Mesenchymal stem cell (in vitro differentiated cells and primary cell): ENCODE results near the gene AOC2.
"Not testable (repeated sequence)": the region's sequence is repeated elsewhere in the genome, so short reads cannot be mapped to it uniquely, and the experiment has no call there.

Experiments used
- DNase-seq: peaks from one replicate; pipeline ENCODE4 v3.0.0-alpha.2; 2013
- H2AFZ ChIP-seq: one replicate; pipeline ENCODE4 v1.6.1; 2013; ENCODE audit warnings: low read depth, mild to moderate bottlenecking, control low read depth, inconsistent platforms, low read length, moderate library complexity
- H2AK5ac ChIP-seq: 2 replicates; pipeline ENCODE4 v1.6.1; 2013; ENCODE audit warnings: low read length, moderate library complexity, mild to moderate bottlenecking, inconsistent platforms; ENCODE audit not compliant: severe bottlenecking
- H2BK120ac ChIP-seq: one replicate; pipeline ENCODE4 v1.6.1; 2013; ENCODE audit warnings: low read depth, mild to moderate bottlenecking, inconsistent platforms, low read length, moderate library complexity
- H2BK12ac ChIP-seq, 2 experiments: one replicate each; pipeline ENCODE4 v1.6.1; 2013; ENCODE audit warnings: inconsistent platforms in 2 of 2, low read length in 2 of 2, mild to moderate bottlenecking in 2 of 2, moderate library complexity in 2 of 2, control low read depth in 1 of 2
- H2BK15ac ChIP-seq: one replicate; pipeline ENCODE4 v1.6.1; 2013; ENCODE audit warnings: mild to moderate bottlenecking, low read depth, inconsistent platforms; ENCODE audit not compliant: poor library complexity, severe bottlenecking
- H2BK5ac ChIP-seq: 2 replicates; pipeline ENCODE4 v1.6.1; 2013; ENCODE audit warnings: low read depth, mild to moderate bottlenecking, low read length, control low read depth, inconsistent platforms; ENCODE audit not compliant: poor library complexity, severe bottlenecking
- H3K14ac ChIP-seq, 2 experiments: one replicate each; pipeline ENCODE4 v1.6.1; 2013; ENCODE audit warnings: inconsistent platforms in 2 of 2, low read length in 2 of 2, control low read depth in 1 of 2, mild to moderate bottlenecking in 1 of 2, moderate library complexity in 1 of 2
- H3K18ac ChIP-seq, 2 experiments: one replicate each; pipeline ENCODE4 v1.6.1; 2013; ENCODE audit warnings: inconsistent platforms in 2 of 2, low read length in 2 of 2, control low read depth in 1 of 2, low read depth in 1 of 2, mild to moderate bottlenecking in 1 of 2
- H3K23ac ChIP-seq, 2 experiments: one replicate each; pipeline ENCODE4 v1.6.1; 2013; ENCODE audit warnings: inconsistent platforms in 2 of 2, low read length in 2 of 2, mild to moderate bottlenecking in 2 of 2, moderate library complexity in 2 of 2, control low read depth in 1 of 2
- H3K27ac ChIP-seq: 2 replicates; pipeline ENCODE4 v1.5.1; 2013; ENCODE audit warnings: mild to moderate bottlenecking, moderate library complexity, low read length, control low read depth, inconsistent platforms; ENCODE audit not compliant: poor library complexity, severe bottlenecking
- H3K27me3 ChIP-seq, 2 experiments: 2 replicates each; pipeline versions ENCODE4 v1.6.1 to v1.7.0; 2013; ENCODE audit warnings: low read length in 2 of 2, mild to moderate bottlenecking in 2 of 2, moderate library complexity in 2 of 2, control low read depth in 1 of 2, inconsistent platforms in 1 of 2; ENCODE audit not compliant: control insufficient read depth in 1 of 2, insufficient read depth in 1 of 2
- H3K36me3 ChIP-seq, 2 experiments: 2 replicates each; pipeline versions ENCODE4 v1.6.1 to v1.7.0; 2013; ENCODE audit warnings: low read length in 2 of 2, control low read depth in 1 of 2, inconsistent platforms in 1 of 2, low read depth in 1 of 2, mild to moderate bottlenecking in 1 of 2; ENCODE audit not compliant: insufficient read depth in 2 of 2, control insufficient read depth in 1 of 2
- H3K4ac ChIP-seq, 2 experiments: one replicate each; pipeline ENCODE4 v1.6.1; 2013; ENCODE audit warnings: inconsistent platforms in 2 of 2, low read length in 2 of 2, mild to moderate bottlenecking in 2 of 2, moderate library complexity in 2 of 2, control low read depth in 1 of 2, low read depth in 1 of 2
- H3K4me1 ChIP-seq: 2 replicates; pipeline ENCODE4 v1.6.1; 2013; ENCODE audit warnings: low read depth, low read length, control low read depth; ENCODE audit not compliant: control insufficient read depth, insufficient read depth
- H3K4me2 ChIP-seq: 2 replicates; pipeline ENCODE4 v1.6.1; 2013; ENCODE audit warnings: low read length, mild to moderate bottlenecking, inconsistent platforms; ENCODE audit not compliant: poor library complexity, severe bottlenecking
- H3K4me3 ChIP-seq, 2 experiments: 2 replicates each; pipeline versions ENCODE4 v1.5.1 to v1.7.0; 2013; ENCODE audit warnings: low read length in 2 of 2, mild to moderate bottlenecking in 2 of 2, control low read depth in 1 of 2, low read depth in 1 of 2; ENCODE audit not compliant: insufficient read depth in 1 of 2
- H3K79me1 ChIP-seq: replicated peaks from 2 replicates; pipeline ENCODE4 v1.6.1; 2013; ENCODE audit warnings: mild to moderate bottlenecking, control low read depth, low read length, inconsistent platforms; ENCODE audit not compliant: poor library complexity, severe bottlenecking
- H3K9ac ChIP-seq: 2 replicates; pipeline ENCODE4 v1.7.0; 2013; ENCODE audit warnings: mild to moderate bottlenecking, low read length, moderate library complexity
- H3K9me3 ChIP-seq: 2 replicates; pipeline ENCODE4 v1.7.0; 2013; ENCODE audit warnings: mild to moderate bottlenecking, low read length; ENCODE audit not compliant: control insufficient read depth
- H4K8ac ChIP-seq: one replicate; pipeline ENCODE4 v1.6.1; 2013; ENCODE audit warnings: inconsistent platforms, mild to moderate bottlenecking, low read length, moderate library complexity
- H4K91ac ChIP-seq: one replicate; pipeline ENCODE4 v1.6.1; 2013; ENCODE audit warnings: mild to moderate bottlenecking, low read length, inconsistent platforms
- WGBS: methylation state at CpG from one replicate; pipeline ENCODE4 v1.1.7; 2013; ENCODE audit warnings: mixed read lengths; 5-methylcytosine and 5-hydroxymethylcytosine counted together

Gene AOC2

DNA sequence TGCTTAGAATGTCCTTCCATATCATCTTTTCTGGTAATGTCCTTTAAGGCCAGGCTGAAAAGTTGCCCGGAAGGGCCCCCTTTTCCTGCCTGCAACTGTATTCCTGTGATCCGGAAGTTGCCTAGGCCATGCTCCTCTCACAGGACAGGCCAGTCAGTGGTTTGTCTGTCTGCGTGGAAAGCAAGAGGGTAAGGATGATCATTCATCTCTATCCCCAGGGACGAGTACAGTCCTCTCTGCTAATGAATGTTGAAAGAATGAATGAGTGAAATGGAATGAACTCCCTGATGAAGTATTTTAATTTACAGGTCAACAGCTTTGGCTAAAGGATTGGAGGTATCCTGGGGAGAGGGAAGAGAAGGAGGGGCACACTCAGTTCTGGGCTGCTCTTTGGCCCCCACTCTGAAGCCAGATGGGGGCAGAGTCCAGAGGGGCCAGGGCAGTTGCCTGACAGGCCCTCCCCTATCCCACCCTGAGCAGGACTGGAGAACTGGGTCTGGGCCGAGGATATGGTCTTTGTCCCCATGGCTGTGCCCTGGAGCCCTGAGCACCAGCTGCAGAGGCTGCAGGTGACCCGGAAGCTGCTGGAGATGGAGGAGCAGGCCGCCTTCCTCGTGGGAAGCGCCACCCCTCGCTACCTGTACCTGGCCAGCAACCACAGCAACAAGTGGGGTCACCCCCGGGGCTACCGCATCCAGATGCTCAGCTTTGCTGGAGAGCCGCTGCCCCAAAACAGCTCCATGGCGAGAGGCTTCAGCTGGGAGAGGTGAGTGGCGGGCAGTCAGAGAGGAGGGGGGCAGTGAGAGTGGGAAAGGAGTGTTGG lies 9.8 kb downstream of the AOC2 start:
- Histone ChIP-seq H3K4me3 (no peak overlapping the region), H4K8ac (no peak overlapping the region), H2BK15ac (no peak overlapping the region), H2BK5ac (no peak overlapping the region), H3K27me3 (peaks cover 9 to 31% of the 10 kb centered on the region in 2 experiments), H3K36me3 (no peaks in the 10 kb centered on the region), H3K27ac (no peak overlapping the region), H3K14ac (no peak overlapping the region), H3K9me3 (no peaks in the 10 kb centered on the region), H3K4me2 (no peak overlapping the region), H2AK5ac (no peak overlapping the region), H3K4me1 (peaks cover 4% of the 10 kb centered on the region), H2BK12ac (no peak overlapping the region), H2AFZ (no peak overlapping the region), H3K4ac (no peak overlapping the region), H3K9ac (no peak overlapping the region), H2BK120ac (no peak overlapping the region), H3K18ac (no peak overlapping the region), H3K79me1 (no peaks in the 10 kb centered on the region), H4K91ac (no peak overlapping the region), H3K23ac (no peak overlapping the region)
- 89% methylated on average over 15 of the region's 15 CpGs for WGBS
- no peak for DNase-seq

DNA sequence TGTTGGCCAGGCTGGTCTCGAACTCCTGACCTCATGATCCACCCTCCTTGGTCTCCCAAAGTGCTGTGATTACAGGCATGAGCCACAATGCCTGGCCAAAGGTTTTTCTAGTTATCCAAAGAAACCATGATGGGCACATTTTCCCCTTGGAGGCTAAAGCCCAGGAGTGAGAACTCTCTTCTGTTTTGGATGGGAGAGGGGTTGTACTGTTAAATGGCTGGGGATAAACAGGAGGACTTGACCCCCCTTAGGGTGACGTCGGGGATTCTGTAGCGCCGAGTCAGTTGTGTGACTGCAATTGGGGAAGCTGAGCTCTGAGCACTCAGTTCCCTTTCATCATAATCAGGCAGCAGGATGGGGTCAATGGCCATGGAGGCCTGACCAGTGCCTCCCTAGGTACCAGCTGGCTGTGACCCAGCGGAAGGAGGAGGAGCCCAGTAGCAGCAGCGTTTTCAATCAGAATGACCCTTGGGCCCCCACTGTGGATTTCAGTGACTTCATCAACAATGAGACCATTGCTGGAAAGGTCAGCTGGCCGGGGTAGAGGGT lies 10.7 kb downstream of the AOC2 start:
- Histone ChIP-seq H3K9ac (no peak overlapping the region), H3K23ac (no peak overlapping the region), H2BK120ac (no peak overlapping the region), H2AFZ (no peak overlapping the region), H3K79me1 (no peaks in the 10 kb centered on the region), H3K9me3 (no peaks in the 10 kb centered on the region), H4K91ac (no peak overlapping the region), H3K27ac (no peak overlapping the region), H4K8ac (no peak overlapping the region), H2BK15ac (no peak overlapping the region), H3K36me3 (no peaks in the 10 kb centered on the region), H2BK5ac (no peak overlapping the region), H3K27me3 (peaks cover 9 to 24% of the 10 kb centered on the region in 2 experiments), H3K4me1 (no peaks in the 10 kb centered on the region), H3K18ac (no peak overlapping the region), H3K4me2 (no peak overlapping the region), H3K4me3 (no peak overlapping the region), H2BK12ac (no peak overlapping the region), H2AK5ac (no peak overlapping the region), H3K14ac (no peak overlapping the region), H3K4ac (no peak overlapping the region)
- WGBS, result 83% methylated on average over 8 of the region's 8 CpGs
- no peak for DNase-seq

DNA sequence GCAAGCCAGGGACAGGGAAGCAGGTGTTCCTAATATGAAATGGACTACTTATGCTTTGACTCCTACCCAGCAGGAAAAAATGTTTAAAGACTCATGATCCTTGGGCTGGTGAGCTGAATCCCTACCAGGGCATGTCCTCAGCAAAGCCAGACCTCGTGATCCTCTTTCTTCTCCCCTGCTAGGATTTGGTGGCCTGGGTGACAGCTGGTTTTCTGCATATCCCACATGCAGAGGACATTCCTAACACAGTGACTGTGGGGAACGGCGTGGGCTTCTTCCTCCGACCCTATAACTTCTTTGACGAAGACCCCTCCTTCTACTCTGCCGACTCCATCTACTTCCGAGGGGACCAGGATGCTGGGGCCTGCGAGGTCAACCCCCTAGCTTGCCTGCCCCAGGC lies 11.7 kb downstream of the AOC2 start:
- not testable (repeated sequence) for H3K27ac ChIP-seq, H3K9ac ChIP-seq, H2BK5ac ChIP-seq, H3K4ac ChIP-seq, H3K4me1 ChIP-seq, H4K8ac ChIP-seq, H2BK15ac ChIP-seq, H3K79me1 ChIP-seq, H3K4me2 ChIP-seq, H3K18ac ChIP-seq, H4K91ac ChIP-seq, H2BK12ac ChIP-seq, H3K14ac ChIP-seq, H3K36me3 ChIP-seq, DNase-seq, H3K9me3 ChIP-seq, H2AFZ ChIP-seq, H2AK5ac ChIP-seq, H3K23ac ChIP-seq, H2BK120ac ChIP-seq, H3K4me3 ChIP-seq
- 70% methylated on average over 1 of the region's 8 CpGs for WGBS
- peaks cover 9 to 15% of the 10 kb centered on the region in 2 experiments for H3K27me3 ChIP-seq

DNA sequence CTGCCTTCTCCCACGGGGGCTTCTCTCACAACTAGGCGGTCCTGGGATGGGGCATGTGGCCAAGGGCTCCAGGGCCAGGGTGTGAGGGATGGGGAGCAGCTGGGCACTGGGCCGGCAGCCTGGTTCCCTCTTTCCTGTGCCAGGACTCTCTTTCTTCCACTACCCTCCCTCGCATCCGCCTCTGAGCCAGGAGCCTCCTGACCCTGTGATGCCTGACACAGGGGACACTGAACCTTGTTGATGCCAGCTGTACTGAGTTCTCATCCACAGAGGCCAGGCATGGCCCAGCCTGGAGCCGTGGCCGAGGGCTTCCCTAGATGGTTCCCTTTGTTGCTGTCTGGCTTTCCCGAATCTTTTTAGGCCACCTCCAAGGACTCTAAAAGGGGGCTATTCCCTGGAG lies 12.1 kb downstream of the AOC2 start:
- not testable (repeated sequence) for H3K9ac ChIP-seq, H3K79me1 ChIP-seq, H2BK5ac ChIP-seq, H2BK15ac ChIP-seq, H4K8ac ChIP-seq, H3K14ac ChIP-seq, H3K18ac ChIP-seq, H3K4me3 ChIP-seq, H3K4me1 ChIP-seq, H3K23ac ChIP-seq, DNase-seq, H3K27ac ChIP-seq, H2AFZ ChIP-seq, H2BK12ac ChIP-seq, H2BK120ac ChIP-seq, H4K91ac ChIP-seq, H3K4ac ChIP-seq, H3K9me3 ChIP-seq, H2AK5ac ChIP-seq, H3K36me3 ChIP-seq, H3K4me2 ChIP-seq
- 91% methylated on average over 5 of the region's 8 CpGs for WGBS
- H3K27me3 ChIP-seq, result peaks cover 9 to 11% of the 10 kb centered on the region in 2 experiments
